Stimulated activated CD8-positive, alpha-beta memory T cell treated with anti-CD3 and anti-CD28 coated beads, Interleukin-15, amount 100 ng/mL, for 48 hours (primary cell): ENCODE data around the gene TMEM219.
"Not testable (repeated sequence)": the region's sequence is repeated elsewhere in the genome, so short reads cannot be mapped to it uniquely, and the experiment has no call there.

ENCODE experiments used
- DNase-seq, 2 donors: peaks; one replicate each; pipeline ENCODE4 v3.0.0-alpha.2; 2020; ENCODE audit warnings: low read depth in 2 of 2

Gene TMEM219

GRCh38 chr16:29961479-29962343 is at the start of gene TMEM219:
Gene TMEM219 (plus strand): TSS chr16:29962079. CDS start chr16:29963144, 1,065 bp downstream.
- peak; percentile 88 to 92 for DNase-seq

DNA sequence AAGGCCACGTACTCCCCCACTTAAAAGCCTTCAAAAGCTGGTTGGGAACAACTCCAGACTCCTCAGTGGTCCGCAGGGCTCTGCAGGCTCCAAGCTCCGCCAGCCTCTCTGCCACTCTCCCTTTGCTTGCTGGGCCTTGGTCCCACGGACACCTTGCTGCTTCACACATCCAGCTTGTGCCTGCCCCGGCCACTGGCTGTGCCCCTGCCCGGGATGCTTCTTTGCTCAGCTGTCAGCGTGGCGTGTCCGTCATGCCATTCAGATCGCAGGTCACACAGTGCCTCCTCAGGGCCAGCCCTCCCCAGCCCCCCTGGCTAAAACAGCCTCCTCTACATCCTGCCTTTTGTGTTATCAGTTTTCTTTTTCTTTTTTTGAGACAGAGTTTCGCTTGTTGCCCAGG is 49.8 kb upstream of the TMEM219 start:
- DNase-seq: no peak

GRCh38 chr16:29913514-29913913 is 48.4 kb upstream of the TMEM219 start:
- no peak for DNase-seq

- DNase-seq: no peak
These were observed 46.2 kb upstream of the TMEM219 start for GRCh38 chr16:29915590-29916247.

GRCh38 chr16:29916979-29917378 is 44.9 kb upstream of the TMEM219 start:
- DNase-seq: no peak

DNA sequence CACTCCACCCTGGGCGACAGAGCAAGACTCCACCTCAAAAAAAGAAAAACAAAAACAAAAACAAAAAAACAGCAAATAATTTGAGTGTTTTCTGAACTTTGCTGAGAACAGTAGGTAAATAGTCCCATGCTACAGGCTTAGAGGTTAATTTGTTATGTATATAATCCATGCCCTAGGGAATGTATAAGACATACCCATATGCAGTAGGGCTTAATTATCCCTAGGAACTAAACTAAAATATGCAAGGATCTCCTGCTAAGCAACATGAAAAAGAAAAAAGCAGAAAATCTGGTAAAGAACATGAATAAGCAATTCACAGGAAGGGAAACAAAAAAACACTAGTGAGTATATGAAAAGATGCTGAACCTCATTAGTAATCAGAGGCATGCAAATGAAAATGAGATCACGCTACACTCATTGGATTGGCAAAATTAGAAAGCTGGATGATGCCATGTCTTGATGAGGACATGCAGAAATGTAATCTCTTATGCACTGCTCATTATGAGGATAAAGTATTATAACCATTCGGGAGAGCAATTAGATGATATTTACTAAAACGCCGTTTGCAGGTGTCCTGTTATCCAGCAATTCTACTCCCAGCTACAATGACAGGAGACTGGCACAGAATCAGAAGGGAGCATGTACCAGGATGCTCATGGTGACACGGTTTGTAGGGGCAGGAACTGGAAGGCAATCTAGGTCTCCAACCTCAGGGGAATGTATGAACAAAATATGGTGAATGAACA is 41.4 kb upstream of the TMEM219 start:
- no peak for DNase-seq

GRCh38 chr16:29921034-29921385 is 40.9 kb upstream of the TMEM219 start:
- DNase-seq: no peak

- DNase-seq: no peak
These were observed 39.6 kb upstream of the TMEM219 start for GRCh38 chr16:29922326-29922725.

GRCh38 chr16:29922986-29923501 is 38.8 kb upstream of the TMEM219 start:
- no peak for DNase-seq

- no peak for DNase-seq
These were observed 36.6 kb upstream of the TMEM219 start for GRCh38 chr16:29925105-29925756.

GRCh38 chr16:29925781-29926710 is 35.8 kb upstream of the TMEM219 start, which contains the start of gene KCTD13:
Gene KCTD13 (minus strand): TSS chr16:29926226. CDS start chr16:29926033, 193 bp downstream.
- DNase-seq: peak; percentile 81 to 84

- no peak for DNase-seq
These were observed 35.2 kb upstream of the TMEM219 start for GRCh38 chr16:29926711-29927052.

- DNase-seq: no peak
These were observed 34.6 kb upstream of the TMEM219 start for GRCh38 chr16:29927070-29927905.

- not testable (repeated sequence) for DNase-seq
These were observed 30.1 kb upstream of the TMEM219 start for GRCh38 chr16:29931750-29932149.

DNA sequence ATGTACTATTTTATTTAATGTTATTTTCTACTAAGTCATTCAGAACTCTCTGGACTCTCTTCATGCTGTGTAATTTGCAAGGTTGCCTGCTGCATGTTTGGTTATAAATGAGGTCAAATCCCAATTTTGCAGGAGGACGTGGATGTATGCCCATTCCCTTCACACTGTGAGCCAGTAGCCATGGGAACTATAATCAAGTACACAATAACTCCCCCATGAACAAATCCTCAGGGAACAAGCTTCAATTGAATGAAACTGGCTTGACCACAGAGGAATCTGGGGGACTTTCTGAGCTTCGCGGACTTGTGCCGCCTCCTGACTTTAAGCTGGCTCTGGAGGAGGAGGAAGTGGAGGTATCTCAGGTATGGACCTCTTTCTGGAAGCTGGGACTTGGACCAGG is 21.2 kb upstream of the TMEM219 start:
- no peak for DNase-seq

- no peak for DNase-seq
These were observed 17.8 kb upstream of the TMEM219 start for GRCh38 chr16:29943846-29944799.

GRCh38 chr16:29947897-29948296 is 14.0 kb upstream of the TMEM219 start:
- no peak for DNase-seq

DNA sequence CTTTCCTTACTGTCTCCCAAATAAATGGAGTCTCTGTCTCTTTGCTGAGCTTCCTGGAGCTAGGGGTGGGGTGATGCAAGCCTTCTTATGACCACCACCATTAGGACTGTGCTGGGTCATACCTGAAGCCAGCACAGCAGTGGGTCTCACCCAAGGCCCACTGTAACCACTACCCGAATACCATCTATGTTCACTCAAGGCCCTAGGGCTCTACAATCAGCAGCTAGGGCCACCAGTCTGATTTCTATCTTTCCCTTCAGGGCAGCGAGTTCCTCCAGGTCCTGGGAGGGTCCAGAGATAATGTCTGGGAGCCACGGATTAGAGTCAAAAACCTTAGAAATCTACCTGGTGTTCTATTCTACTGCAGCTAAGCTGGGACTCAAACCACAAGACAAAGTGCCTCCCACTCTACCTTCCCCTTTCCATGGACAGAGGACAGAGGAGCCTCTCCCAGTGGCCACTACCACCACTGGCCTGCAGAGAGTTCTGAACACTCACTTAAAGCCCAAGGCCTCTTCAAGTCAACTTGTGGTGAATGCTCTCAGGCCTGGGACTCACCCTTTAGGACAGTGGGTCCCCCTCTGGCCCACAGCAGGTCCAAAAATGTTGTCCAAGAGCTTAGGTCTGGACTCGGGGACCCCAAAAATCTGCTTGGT is 10.9 kb upstream of the TMEM219 start:
- DNase-seq: no peak
